Measurements from ENCODE around the gene LRBA. TPM values are rescaled to one million over a fixed set of nuclear protein-coding genes. Genes with fewer than 3 reads are reported as not detected.

The LRBA gene
- total RNA-seq, 1 donor from 2014 or later, result 103 TPM

DNA sequence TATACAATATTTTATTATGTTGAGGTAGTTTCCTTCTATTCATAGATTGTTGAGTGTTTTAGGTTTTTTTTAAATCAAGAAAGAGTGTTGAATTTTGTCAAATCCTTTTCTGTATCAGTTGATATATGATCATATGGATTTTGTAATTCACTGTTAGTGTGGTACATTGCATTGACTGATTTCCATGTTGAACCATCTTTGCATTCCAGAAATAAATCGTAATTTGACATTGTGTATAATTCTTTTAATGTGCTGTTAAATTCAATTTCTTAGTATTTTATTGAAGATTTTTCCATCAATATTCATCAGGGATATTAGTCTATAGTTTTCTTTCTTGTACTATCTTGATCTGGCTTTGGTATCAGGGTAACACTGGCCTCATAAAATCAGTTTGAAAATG, 103.8 kb downstream of the LRBA start:
- TF ChIP-seq, protein P1, sequence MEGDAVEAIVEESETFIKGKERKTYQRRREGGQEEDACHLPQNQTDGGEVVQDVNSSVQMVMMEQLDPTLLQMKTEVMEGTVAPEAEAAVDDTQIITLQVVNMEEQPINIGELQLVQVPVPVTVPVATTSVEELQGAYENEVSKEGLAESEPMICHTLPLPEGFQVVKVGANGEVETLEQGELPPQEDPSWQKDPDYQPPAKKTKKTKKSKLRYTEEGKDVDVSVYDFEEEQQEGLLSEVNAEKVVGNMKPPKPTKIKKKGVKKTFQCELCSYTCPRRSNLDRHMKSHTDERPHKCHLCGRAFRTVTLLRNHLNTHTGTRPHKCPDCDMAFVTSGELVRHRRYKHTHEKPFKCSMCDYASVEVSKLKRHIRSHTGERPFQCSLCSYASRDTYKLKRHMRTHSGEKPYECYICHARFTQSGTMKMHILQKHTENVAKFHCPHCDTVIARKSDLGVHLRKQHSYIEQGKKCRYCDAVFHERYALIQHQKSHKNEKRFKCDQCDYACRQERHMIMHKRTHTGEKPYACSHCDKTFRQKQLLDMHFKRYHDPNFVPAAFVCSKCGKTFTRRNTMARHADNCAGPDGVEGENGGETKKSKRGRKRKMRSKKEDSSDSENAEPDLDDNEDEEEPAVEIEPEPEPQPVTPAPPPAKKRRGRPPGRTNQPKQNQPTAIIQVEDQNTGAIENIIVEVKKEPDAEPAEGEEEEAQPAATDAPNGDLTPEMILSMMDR (IDR thresholded peaks at IDR 0.05; ENCODE audit: insufficient read depth, low read length, severe bottlenecking), result no peak
- peaks cover 1% of the 10 kb centered on the region for H3K36me3 ChIP-seq (ENCODE audit: control insufficient read depth, insufficient read depth, low read length)
- no peak overlapping the region for H3K4me3 ChIP-seq (ENCODE audit: low read depth, low read length)
- no peak for DNase-seq (ENCODE audit: low read depth)
- no peaks in the 10 kb centered on the region for H3K27me3 ChIP-seq (ENCODE audit: control insufficient read depth, insufficient read depth, low read length)
- no peak for FAIRE-seq

DNA sequence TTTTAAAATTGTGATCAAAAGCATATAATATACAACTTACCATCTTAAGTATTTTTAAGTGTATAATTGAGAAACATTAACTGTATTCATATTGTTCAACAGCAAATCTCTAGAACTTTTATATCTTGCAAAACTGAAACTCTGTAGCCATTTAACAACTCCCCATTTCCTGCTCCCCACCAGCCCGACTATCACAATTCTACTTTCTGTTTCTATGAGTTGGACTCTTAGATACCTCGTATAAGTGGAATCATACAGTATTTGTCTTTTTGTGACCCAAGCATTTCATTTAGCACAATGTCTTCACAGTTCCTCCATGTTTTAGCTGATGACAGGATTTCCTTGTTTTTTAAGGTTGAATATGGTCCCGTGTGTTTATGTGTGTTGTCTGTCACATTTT, 106.0 kb downstream of the LRBA start:
- H3K4me3 ChIP-seq (ENCODE audit: low read depth, low read length), result no peak overlapping the region
- TF ChIP-seq, protein P1 (IDR thresholded peaks at IDR 0.05; ENCODE audit: insufficient read depth, low read length, severe bottlenecking), result no peak
- no peaks in the 10 kb centered on the region for H3K27me3 ChIP-seq (ENCODE audit: control insufficient read depth, insufficient read depth, low read length)
- H3K36me3 ChIP-seq (ENCODE audit: control insufficient read depth, insufficient read depth, low read length), result peaks cover 1% of the 10 kb centered on the region
- DNase-seq (ENCODE audit: low read depth) (no peak), FAIRE-seq (no peak)

DNA sequence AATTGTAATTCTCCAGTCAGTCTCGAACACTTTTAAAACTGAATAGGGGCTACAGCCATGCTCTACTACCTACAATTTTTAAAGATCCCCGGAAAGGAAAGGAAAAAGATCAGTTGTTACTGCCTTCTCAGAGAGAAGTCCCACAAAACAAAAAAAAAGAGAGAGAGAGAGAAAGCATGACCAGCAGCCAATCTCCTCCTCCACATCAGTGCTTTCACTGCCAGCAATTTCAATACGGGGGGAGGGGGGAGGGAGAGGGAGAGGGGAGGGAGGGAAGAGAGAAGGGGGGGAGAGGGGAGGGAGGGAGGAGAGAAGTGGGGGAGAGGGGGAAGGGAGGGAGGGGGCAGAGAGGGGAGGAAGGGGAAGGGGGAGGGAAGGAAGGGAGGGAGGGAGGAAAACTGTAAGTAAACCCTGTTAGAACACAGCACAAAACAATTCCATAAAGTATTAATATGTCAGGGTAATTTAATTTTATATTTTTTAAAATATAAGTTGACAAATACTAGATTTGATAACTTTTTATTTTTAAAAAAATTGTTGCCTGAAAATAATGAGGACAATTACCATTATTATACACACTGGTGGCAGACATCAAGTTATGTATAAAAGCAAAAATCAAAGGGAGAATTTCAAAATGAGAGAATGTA, 108.0 kb downstream of the LRBA start:
- Histone ChIP-seq H3K4me3 (ENCODE audit: low read depth, low read length) (no peak overlapping the region), H3K27me3 (ENCODE audit: control insufficient read depth, insufficient read depth, low read length) (no peaks in the 10 kb centered on the region), H3K36me3 (ENCODE audit: control insufficient read depth, insufficient read depth, low read length) (peaks cover 1% of the 10 kb centered on the region)
- FAIRE-seq (no peak), DNase-seq (ENCODE audit: low read depth) (no peak)
- TF ChIP-seq, protein P1 (IDR thresholded peaks at IDR 0.05; ENCODE audit: insufficient read depth, low read length, severe bottlenecking), result no peak

DNA sequence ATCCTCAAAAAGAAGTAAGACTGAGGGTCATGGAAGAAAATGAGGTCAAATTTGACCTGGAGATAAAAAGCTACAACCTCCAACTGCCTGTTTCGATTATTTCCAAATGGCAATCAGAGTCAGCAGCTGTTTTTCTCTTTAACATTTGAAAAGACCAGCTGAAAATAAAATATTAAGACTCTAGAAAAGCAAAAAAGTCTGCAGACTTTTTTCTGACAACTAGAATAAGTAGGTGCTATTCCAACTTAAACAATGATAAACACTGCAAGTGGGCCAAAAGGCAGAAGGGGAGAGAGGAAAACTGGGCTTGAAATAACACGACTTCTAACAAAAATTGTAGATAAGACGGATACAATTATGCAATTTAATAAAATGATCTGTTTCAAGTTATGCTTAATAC, 110.4 kb downstream of the LRBA start:
- DNase-seq (ENCODE audit: low read depth) (no peak), FAIRE-seq (no peak)
- Histone ChIP-seq H3K36me3 (ENCODE audit: control insufficient read depth, insufficient read depth, low read length) (no peaks in the 10 kb centered on the region), H3K27me3 (ENCODE audit: control insufficient read depth, insufficient read depth, low read length) (no peaks in the 10 kb centered on the region), H3K4me3 (ENCODE audit: low read depth, low read length) (no peak overlapping the region)
- TF ChIP-seq, protein P1 (IDR thresholded peaks at IDR 0.05; ENCODE audit: insufficient read depth, low read length, severe bottlenecking), result no peak

DNA sequence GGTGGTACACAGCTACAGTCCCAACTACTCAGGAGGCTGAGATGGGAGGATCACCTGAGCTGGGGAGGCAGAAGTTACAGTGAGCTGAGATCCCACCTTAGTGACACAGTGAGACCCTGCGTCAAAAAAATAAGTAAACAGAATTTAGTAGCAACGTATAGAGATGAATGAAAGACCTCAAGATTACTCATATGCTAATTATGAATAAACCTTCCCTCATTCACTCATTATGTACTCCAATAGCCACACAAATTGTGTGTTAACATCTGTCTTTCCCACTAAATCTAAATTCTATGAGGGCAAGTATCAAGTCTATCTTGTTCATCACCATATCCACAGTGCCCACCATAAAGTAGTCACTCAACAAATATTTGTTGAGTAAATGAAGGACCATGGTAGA, 111.5 kb downstream of the LRBA start:
- FAIRE-seq, result no peak
- TF ChIP-seq, protein P1 (IDR thresholded peaks at IDR 0.05; ENCODE audit: insufficient read depth, low read length, severe bottlenecking), result no peak
- no peak for DNase-seq (ENCODE audit: low read depth)
- Histone ChIP-seq H3K36me3 (ENCODE audit: control insufficient read depth, insufficient read depth, low read length) (no peaks in the 10 kb centered on the region), H3K4me3 (ENCODE audit: low read depth, low read length) (no peak overlapping the region), H3K27me3 (ENCODE audit: control insufficient read depth, insufficient read depth, low read length) (no peaks in the 10 kb centered on the region)

DNA sequence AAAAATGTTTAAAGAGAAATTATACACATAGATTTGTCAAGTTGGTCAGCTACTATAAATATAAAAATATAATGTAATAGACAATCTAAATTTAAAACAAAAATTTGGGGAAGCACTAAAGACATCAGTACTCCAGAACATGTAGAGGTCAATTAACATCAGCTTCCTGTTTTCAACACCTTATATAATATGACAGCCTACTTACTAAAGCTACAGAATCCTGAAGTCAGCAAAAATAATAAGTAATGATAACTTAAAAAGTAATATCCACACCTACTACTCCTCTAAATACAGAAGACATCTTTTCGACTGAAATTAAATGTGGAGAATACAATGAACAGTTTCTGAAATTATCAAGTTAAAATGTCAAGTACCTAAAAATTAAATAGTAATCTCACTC, 118.6 kb downstream of the LRBA start:
- no peak for FAIRE-seq
- TF ChIP-seq, protein P1 (IDR thresholded peaks at IDR 0.05; ENCODE audit: insufficient read depth, low read length, severe bottlenecking), result no peak

More for the DNA sequence above, 118.6 kb downstream of the LRBA start:
- Histone ChIP-seq H3K27me3 (ENCODE audit: control insufficient read depth, insufficient read depth, low read length) (no peaks in the 10 kb centered on the region), H3K4me3 (ENCODE audit: low read depth, low read length) (no peak overlapping the region), H3K36me3 (ENCODE audit: control insufficient read depth, insufficient read depth, low read length) (no peaks in the 10 kb centered on the region)
- no peak for DNase-seq (ENCODE audit: low read depth)

All from bronchial epithelial cell (primary cell).